Measurements from ENCODE around the gene CCT6A. TPM values are rescaled to one million over a fixed set of nuclear protein-coding genes. Genes with fewer than 3 reads are reported as not detected.
"Not testable (repeated sequence)": the region's sequence is repeated elsewhere in the genome, so short reads cannot be mapped to it uniquely, and the experiment has no call there.

Gene CCT6A
- total and polyA plus RNA-seq, 10 donors, result 71.5 to 139 (median 91.6) TPM

- Histone ChIP-seq H3K27me3 (replicated peaks in 1 of 7) (no peaks in the 10 kb centered on the region), H3K27ac (no peak overlapping the region), H3K9me3 (no peaks in the 10 kb centered on the region), H3K36me3 (peaks cover 0 to 44% (median 0%) of the 10 kb centered on the region in 6 donors), H3K4me3 (no peak overlapping the region), H3K4me1 (no peaks in the 10 kb centered on the region)
- WGBS, 5 donors, result 29 to 94% (median 91%) methylated on average over 2 of the region's 2 CpGs
- no peak for TF ChIP-seq POLR2A (IDR thresholded peaks at IDR 0.05)
- TF ChIP-seq POLR2AphosphoS5 (IDR thresholded peaks at IDR 0.05), result no peak
- TF ChIP-seq CTCF (IDR thresholded peaks at IDR 0.05 in 8 of 11, conservative IDR thresholded peaks at IDR 0.05 in 3 of 11), result no peak
- intact Hi-C loops (cut with DNase I; ENCODE audit: low total_unique reads), result no loop called here
- no peak for DNase-seq
Measured at GRCh38 chr7:56026538-56026937, 25.0 kb upstream of the CCT6A start.

GRCh38 chr7:56028942-56029630 lies 22.5 kb upstream of the CCT6A start:
- Histone ChIP-seq H3K4me3 (no peak overlapping the region), H3K4me1 (peaks cover 0 to 11% (median 6%) of the 10 kb centered on the region in 6 donors), H3K27ac (no peak overlapping the region), H3K9me3 (no peaks in the 10 kb centered on the region), H3K27me3 (replicated peaks in 1 of 7) (no peaks in the 10 kb centered on the region), H3K36me3 (peaks cover 0 to 40% (median 0%) of the 10 kb centered on the region in 6 donors)
- intact Hi-C loops (cut with DNase I; ENCODE audit: low total_unique reads), result no loop called here
- no peak for DNase-seq
- 90 to 96% (median 94%) methylated on average over 9 of the region's 9 CpGs for WGBS, 5 donors
- no peak for TF ChIP-seq POLR2A (IDR thresholded peaks at IDR 0.05)
- TF ChIP-seq POLR2AphosphoS5 (IDR thresholded peaks at IDR 0.05), result no peak
- TF ChIP-seq CTCF (IDR thresholded peaks at IDR 0.05 in 8 of 11, conservative IDR thresholded peaks at IDR 0.05 in 3 of 11), result no peak

- Histone ChIP-seq H3K36me3 (peaks cover 0 to 40% (median 0%) of the 10 kb centered on the region in 6 donors), H3K27me3 (replicated peaks in 1 of 7) (no peaks in the 10 kb centered on the region), H3K4me3 (no peak overlapping the region), H3K9me3 (no peaks in the 10 kb centered on the region), H3K4me1 (peaks cover 0 to 19% (median 10%) of the 10 kb centered on the region in 6 donors), H3K27ac (no peak overlapping the region)
- 95 to 99% (median 96%) methylated on average over 8 of the region's 8 CpGs for WGBS, 5 donors
- intact Hi-C loops (cut with DNase I; ENCODE audit: low total_unique reads), result no loop called here
- peak; percentile 24 for DNase-seq
- TF ChIP-seq CTCF (IDR thresholded peaks at IDR 0.05 in 8 of 11, conservative IDR thresholded peaks at IDR 0.05 in 3 of 11) (no peak), POLR2AphosphoS5 (IDR thresholded peaks at IDR 0.05) (no peak), POLR2A (IDR thresholded peaks at IDR 0.05) (no peak)
Measured at GRCh38 chr7:56030340-56030739, 21.2 kb upstream of the CCT6A start.

- WGBS, 5 donors, result 80 to 91% (median 83%) methylated on average over 8 of the region's 8 CpGs
- intact Hi-C loops (cut with DNase I; ENCODE audit: low total_unique reads), result not testable (repeated sequence)
- DNase-seq, result peak; percentile 5
Measured at GRCh38 chr7:56031556-56031955, 20.0 kb upstream of the CCT6A start.

GRCh38 chr7:56032578-56032977 lies 19.0 kb upstream of the CCT6A start:
- H3K4me3 ChIP-seq; H3K27me3 ChIP-seq (replicated peaks in 1 of 7); H3K27ac ChIP-seq; intact Hi-C loops (cut with DNase I; ENCODE audit: low total_unique reads); H3K9me3 ChIP-seq: not testable (repeated sequence)
- DNase-seq, result peak; percentile 16
- WGBS, 5 donors, result 95 to 99% (median 97%) methylated on average over 7 of the region's 7 CpGs
- H3K4me1 ChIP-seq, result peaks cover 0 to 19% (median 10%) of the 10 kb centered on the region in 6 donors
- H3K36me3 ChIP-seq, result peaks cover 0 to 30% (median 0%) of the 10 kb centered on the region in 6 donors

More at GRCh38 chr7:56031556-56031955, 20.0 kb upstream of the CCT6A start:
- H3K27me3 ChIP-seq (replicated peaks in 1 of 7); H3K9me3 ChIP-seq; H3K4me3 ChIP-seq; H3K27ac ChIP-seq: not testable (repeated sequence)
- peaks cover 0 to 38% (median 0%) of the 10 kb centered on the region in 6 donors for H3K36me3 ChIP-seq
- peaks cover 0 to 19% (median 10%) of the 10 kb centered on the region in 6 donors for H3K4me1 ChIP-seq
